Measurements from ENCODE around the gene DNM3. TPM values are rescaled to one million over a fixed set of nuclear protein-coding genes. Genes with fewer than 3 reads are reported as not detected.
A peak's percentile ranks its signal among the peaks of the same experiment; 100 is the strongest.

Gene DNM3
- total and polyA plus RNA-seq, 12 donors = 7.2 to 78.6 (median 18.4) TPM

DNA sequence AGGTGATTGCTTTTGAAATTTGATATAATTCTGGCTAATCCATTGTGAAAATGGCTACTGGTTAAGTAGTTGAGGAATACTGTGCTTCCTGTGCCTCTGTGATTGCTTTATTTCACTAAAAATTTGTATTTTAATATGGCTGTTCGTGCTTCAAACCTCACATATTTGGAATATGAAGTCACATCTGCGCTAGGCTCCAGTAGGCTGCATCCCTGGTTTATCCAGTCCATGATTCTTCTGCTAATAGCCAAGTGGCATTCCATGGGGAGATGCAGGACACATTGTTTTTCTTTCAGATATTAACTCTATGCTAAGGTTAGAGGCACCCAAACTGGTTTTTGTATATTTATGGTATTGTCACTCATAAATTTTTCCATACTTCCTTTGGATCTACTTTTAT, 25.9 kb downstream of the DNM3 start:
- Histone ChIP-seq H3K27me3 (no peaks in the 10 kb centered on the region), H3K4me3 (no peak overlapping the region), H3K9me3 (replicated peaks in 1 of 3) (no peaks in the 10 kb centered on the region), H3K36me3 (replicated peaks in 1 of 2) (no peaks in the 10 kb centered on the region), H3K4me1 (replicated peaks in 1 of 2) (peaks cover 14 to 20% of the 10 kb centered on the region in 2 donors), H3K27ac (peak overlapping the region in 1 of 5 donors; percentile 8)
- WGBS, 4 donors = 59 to 95% (median 91%) methylated on average over 2 of the region's 2 CpGs
- TF ChIP-seq, protein P1, sequence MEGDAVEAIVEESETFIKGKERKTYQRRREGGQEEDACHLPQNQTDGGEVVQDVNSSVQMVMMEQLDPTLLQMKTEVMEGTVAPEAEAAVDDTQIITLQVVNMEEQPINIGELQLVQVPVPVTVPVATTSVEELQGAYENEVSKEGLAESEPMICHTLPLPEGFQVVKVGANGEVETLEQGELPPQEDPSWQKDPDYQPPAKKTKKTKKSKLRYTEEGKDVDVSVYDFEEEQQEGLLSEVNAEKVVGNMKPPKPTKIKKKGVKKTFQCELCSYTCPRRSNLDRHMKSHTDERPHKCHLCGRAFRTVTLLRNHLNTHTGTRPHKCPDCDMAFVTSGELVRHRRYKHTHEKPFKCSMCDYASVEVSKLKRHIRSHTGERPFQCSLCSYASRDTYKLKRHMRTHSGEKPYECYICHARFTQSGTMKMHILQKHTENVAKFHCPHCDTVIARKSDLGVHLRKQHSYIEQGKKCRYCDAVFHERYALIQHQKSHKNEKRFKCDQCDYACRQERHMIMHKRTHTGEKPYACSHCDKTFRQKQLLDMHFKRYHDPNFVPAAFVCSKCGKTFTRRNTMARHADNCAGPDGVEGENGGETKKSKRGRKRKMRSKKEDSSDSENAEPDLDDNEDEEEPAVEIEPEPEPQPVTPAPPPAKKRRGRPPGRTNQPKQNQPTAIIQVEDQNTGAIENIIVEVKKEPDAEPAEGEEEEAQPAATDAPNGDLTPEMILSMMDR (IDR thresholded peaks at IDR 0.05) = no peak
- no peak for TF ChIP-seq POLR2A (IDR thresholded peaks at IDR 0.05)
- no peak for DNase-seq
- intact Hi-C loops (cut with DNase I) = no loop called here

DNA sequence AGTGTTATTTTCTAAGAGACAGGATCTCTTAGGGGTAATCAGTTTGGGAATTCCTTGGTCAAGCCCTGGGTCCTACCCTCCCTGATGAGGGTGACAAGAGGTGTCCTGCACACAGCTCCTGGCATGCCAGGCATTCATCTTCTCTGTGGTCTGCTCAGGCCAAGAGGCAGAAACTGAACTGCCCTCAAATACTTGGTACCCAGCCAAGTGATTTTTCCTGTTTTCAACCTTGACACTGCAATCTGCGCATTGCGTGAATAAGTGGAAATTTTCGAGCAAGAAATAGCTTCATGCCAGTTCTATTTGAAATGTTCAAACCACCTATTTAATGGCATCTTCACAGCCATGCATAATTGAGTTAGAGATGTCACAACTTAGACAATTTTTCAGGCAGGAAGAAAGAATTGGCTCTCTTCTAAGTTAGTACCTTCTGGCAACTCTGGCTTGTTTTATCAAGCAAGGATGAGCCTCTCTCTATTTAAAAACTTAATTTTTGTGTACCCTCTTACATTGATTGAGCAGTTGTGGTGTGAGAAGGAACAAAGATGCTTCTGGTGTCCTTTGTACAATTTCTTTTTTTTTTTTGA, 27.0 kb downstream of the DNM3 start:
- Histone ChIP-seq H3K36me3 (replicated peaks in 1 of 2) (no peaks in the 10 kb centered on the region), H3K4me1 (replicated peaks in 1 of 2) (peaks cover 14 to 20% of the 10 kb centered on the region in 2 donors), H3K4me3 (no peak overlapping the region), H3K9me3 (replicated peaks in 1 of 3) (no peaks in the 10 kb centered on the region), H3K27ac (peak overlapping the region; percentile 2 to 83 (median 51)), H3K27me3 (no peaks in the 10 kb centered on the region)
- TF ChIP-seq POLR2A (IDR thresholded peaks at IDR 0.05) = peak in 1 of 2 donors; percentile 5
- TF ChIP-seq, protein P1 (IDR thresholded peaks at IDR 0.05) = no peak
- 9 to 39% (median 18%) methylated on average over 3 of the region's 3 CpGs for WGBS, 4 donors
- intact Hi-C loops (cut with DNase I) = no loop called here
- peak; percentile 63 to 76 (median 70) for DNase-seq

- peak overlapping the region in 2 of 5 donors; percentile 56 to 83 for H3K27ac ChIP-seq
- no peaks in the 10 kb centered on the region for H3K9me3 ChIP-seq (replicated peaks in 1 of 3)
- H3K4me1 ChIP-seq (replicated peaks in 1 of 2) = peaks cover 14 to 20% of the 10 kb centered on the region in 2 donors
- peak in 6 of 7 donors; percentile 26 to 63 (median 34) for DNase-seq
- no peaks in the 10 kb centered on the region for H3K36me3 ChIP-seq (replicated peaks in 1 of 2)
- TF ChIP-seq, protein P1 (IDR thresholded peaks at IDR 0.05) = no peak
- TF ChIP-seq POLR2A (IDR thresholded peaks at IDR 0.05) = no peak
- no peaks in the 10 kb centered on the region for H3K27me3 ChIP-seq
- intact Hi-C loops (cut with DNase I) = no loop called here
- no peak overlapping the region for H3K4me3 ChIP-seq
These were observed 27.8 kb downstream of the DNM3 start for GRCh38 chr1:171869097-171869496.

- peaks cover 14 to 20% of the 10 kb centered on the region in 2 donors for H3K4me1 ChIP-seq (replicated peaks in 1 of 2)
- H3K27ac ChIP-seq = no peak overlapping the region
- no peaks in the 10 kb centered on the region for H3K9me3 ChIP-seq (replicated peaks in 1 of 3)
- 84 to 97% (median 87%) methylated on average over 2 of the region's 2 CpGs for WGBS, 4 donors
- H3K36me3 ChIP-seq (replicated peaks in 1 of 2) = no peaks in the 10 kb centered on the region
- intact Hi-C loops (cut with DNase I) = no loop called here
- no peaks in the 10 kb centered on the region for H3K27me3 ChIP-seq
- TF ChIP-seq, protein P1 (IDR thresholded peaks at IDR 0.05) = no peak
- no peak for TF ChIP-seq POLR2A (IDR thresholded peaks at IDR 0.05)
- no peak overlapping the region for H3K4me3 ChIP-seq
- DNase-seq = no peak
These were observed 30.6 kb downstream of the DNM3 start for GRCh38 chr1:171871848-171872247.

Data from adrenal gland (tissue), 12 donors.